ENCODE data around the gene RAD51B.

RAD51B gene

DNA sequence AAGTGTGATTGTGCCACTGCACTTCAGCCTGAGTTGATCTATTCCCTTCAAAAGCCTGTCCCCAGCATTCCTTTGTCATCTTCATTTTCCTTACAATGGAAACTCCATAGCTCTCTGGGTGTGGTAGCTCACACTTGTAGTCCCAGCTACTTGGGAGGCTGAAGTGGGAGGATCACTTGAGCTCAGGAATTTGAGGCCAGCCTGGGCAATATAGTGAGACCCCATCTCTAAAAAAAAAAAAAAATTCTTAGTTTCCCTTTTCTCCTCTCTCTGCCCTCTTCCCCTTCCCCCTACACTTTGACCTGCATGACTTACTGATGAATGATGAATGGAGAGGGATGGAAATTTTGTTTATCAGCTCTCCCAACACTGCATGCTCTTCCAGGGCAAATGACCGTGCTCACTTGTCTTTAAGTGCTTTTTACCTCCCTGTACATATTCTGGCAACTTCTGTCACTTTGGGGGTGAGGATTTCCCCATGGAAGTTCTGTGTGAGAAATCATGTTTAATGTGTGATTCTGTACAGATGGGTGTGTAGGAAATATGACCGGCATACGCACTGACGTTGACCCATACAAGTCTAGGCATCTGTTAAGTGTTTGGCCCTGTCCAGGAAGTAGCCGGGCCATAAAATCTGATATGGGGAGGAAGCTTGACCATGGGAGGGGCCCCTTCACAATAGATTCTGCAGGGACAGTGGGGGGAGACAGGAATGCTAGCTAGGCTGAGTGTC lies 907.9 kb downstream of the RAD51B start:
- no peak for DNase-seq

DNA sequence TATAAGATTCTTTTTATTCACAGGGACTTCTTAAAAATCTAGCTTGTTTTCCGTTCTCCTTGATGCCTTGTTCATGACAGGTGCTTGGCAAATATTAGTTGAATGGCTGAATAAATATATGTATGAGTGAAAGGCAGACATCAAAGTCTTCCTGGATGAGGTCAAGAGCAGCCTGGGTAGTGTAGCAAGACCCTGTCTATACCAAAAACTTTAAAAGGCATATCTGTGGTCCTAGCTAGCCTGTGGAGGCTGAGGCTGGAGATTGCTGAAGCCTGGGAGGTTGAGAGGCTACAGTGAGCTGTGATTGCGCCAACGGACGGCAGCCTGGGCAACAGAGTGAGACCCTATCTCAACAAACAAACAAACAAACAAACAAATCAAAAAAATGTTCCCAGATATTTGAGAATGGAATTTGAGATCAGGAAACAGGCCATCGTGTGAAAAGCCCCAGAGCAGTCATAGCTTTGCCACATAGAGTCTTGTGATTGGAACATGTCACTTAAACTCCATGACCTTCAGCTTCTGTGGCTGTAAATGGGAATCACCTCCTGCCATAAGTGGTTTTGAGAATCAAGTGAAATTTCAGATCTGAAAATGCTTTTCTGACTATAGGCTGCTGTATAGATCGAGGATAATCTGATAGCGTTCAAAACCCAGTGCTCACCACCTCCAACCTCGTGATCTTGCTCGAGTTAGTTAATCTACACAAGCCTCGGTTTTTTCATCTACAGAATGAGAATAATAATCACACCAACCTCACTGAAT lies 908.9 kb downstream of the RAD51B start:
- no peak for DNase-seq

DNA sequence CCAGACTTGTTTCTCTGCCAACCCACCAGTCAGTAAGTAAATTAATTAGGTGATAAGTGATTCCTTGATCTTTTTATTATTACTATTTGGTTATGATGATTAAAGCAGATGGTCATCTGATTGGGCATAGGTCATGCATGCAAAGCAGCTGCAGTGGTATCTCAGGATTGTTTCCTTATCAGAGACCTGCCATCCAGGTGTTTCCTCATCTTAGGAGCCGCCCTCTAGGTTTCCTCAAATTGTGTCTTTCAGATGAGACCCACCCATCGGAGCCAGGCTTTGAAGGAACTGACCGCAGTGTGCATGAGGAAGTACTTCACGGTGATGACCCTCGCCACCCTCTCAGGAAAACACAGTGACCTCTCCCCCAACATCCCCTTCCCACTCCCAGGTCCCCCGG lies 910.0 kb downstream of the RAD51B start:
- DNase-seq, result no peak

DNA sequence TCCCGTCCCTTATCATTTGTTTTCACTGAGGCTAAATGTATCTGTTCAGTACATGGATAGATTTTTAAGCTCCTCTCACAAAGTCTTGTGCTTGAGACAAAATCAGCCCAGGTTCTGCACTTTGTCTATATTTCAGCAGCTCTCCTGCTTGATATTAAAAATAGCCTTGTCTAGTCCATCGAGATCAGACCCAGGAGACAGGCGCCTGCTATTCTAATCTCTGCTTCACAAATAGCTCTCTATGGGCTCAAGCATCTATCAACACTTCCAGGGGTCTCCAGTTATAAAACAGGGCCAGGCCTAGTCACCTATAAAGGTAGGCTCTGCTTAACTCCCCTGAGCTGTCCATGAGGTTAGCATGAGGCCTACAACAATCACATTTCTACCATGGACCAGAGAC lies 910.8 kb downstream of the RAD51B start:
- DNase-seq, result no peak

DNA sequence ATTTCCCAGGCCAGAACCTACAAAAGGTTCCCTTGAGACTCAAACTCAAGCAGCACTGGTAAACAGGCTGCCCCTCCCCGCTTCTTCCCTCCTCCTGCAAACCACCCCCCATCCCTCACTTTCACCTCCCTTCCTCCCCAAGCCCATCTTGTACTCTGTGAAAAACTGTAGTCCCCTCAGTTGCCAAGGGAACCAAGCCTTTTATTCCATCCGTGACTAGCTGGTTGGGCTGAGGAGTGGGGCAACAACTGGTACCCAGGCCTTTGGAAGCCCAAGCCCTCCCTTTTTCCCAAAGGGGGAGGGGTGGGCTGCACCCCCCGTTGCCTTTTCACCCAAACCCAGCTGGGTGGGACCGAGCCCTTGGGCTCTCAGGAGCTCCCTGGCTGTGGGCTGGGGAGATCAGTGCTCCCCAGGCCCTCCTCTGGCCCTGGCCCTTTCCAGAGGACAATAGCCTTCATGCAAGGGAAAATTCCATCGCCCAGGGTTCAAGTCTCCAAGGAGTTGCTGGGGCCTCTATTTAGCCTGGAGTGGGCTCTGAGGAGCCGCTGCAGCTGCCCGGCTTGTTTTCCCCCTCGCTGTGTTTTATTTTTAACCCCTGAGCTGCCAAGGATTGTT lies 911.3 kb downstream of the RAD51B start:
- DNase-seq, result no peak

DNA sequence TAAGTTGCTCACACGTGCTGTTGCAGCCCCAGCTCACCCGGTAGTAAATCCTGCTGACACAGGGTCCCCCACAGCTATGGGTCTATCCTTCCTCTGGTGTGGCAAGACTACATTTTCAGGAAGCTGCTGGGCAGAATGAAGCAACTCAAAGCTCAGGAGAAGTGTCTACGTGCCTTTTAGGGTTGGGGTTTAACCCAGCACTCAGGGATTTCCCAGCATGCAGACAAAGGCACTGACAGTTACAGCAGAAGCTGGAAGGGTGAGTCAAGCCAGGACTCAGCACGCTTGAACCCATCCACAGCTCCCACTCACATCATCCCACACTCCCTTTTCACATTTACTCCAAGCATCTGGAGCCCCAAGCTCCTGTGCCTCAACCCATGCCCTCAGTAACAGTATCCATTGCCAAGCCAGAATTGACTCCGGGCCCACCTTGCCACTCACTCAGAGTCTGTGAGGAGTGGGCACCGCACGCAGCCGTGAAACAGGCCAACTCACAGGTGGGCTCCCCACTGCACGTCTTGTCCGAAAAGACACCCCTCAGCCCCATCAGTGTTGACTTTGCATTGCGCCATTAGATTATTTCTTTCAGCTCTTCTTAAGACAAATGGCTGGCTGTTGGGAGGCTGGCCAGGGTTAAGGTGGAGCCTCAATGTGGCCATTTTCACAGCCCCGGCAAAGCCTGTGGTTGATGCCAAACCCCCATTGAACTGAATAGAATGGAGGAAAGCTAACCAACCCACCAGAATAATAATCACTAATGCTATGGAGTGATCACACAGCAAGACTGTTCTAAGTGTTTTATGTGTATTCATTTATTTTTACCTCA lies 913.7 kb downstream of the RAD51B start:
- peak; percentile 92 to 94 for DNase-seq

DNA sequence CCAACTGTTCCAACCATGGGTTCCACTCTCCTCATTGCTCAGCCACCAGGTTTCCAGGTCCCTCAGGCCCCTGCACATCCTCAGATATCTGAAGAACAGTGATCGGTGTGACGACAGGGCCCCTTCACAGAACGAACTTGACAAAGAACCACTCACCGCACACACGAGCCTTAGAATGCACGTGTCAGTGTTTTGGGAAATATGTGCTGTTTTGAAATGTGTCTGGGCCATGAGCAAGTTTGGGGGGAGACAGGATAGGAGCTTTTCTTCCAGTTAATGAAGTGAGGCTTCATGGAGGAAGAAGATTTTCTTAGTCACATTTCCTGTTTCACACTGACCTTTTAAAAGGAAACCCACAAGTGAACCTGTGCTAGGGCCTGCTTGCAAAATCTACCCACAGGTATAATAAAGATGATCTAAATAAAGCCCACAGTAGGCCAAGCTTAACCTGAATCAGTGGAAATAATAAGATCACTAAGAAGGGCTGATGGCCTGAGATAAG lies 914.7 kb downstream of the RAD51B start:
- DNase-seq, result peak; percentile 51 to 70

DNA sequence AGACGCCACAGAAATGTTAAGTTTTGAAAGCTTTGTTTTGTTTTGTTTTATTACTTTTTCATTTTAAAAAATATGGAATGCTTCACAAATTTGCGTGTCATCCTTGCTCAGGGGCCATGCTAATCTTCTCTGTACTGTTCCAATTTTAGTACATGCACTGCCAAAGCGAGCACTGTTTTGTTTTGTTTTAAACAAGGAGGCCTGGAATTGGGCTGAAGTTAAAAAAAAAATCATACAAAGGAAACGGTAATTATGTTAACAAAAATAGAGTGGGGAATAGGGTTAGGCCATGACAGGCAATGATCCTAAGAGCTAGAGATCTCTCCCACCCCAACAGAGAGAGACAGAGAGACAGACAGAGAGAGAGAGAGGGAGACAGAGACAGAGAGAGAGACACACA lies 916.3 kb downstream of the RAD51B start:
- no peak for DNase-seq

DNA sequence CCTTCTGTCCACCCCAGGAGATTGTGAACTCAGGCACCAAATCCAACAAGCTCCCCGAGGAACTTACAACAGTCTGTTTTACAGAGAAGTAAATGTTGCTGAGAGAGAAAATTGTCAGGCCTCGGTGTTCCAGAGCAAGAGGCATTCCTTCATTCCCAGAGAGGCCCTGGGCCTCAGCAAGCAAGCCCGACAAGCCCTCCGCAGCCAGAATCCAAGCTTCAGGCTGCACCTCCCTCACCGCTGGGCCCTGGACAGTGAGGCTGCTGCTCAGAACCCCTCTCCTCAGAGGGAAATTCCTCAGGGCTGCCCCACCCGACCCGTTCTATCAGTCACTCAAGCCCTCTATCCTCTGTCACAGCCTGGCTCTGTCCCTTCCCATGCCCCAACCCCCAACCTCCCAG lies 916.9 kb downstream of the RAD51B start:
- DNase-seq, result no peak

DNA sequence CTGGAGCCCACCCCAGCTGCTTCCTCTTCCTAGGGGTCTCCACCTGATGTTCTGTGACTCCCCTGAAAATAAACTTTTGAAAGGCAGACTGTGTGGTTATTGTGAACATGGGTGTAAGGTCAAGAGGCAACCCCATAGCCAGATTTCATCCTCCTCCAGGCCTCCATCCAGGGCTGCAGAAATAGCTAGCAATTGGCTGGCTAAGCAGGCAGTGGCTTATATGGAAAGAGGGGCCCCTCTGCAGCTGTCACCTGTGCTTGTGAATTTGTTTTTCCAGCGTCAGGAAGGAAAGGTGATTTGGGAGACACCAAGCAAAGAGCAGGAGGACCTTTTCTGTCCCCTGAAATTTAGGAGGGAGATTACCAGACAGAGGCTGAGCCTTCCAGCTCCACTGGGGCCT lies 917.5 kb downstream of the RAD51B start:
- DNase-seq, result no peak

DNA sequence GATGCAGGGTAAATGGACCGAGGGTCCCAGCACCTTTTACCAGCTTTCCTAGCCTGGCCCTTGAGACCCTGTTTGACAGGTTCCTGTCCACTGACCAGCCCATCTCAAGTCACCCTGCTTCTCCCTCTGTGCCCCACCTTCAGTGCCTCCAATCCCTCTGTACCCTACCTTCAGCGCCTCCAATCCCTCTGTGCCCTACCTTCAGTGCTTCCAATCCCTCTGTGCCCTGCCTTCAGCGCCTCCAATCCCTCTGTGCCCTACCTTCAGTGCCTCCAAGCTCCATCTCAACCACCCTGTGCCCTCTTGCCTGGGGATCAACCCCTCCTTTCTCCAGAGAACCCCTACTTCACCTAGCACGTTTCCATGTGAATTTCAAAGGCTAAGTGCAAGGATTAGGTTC lies 919.0 kb downstream of the RAD51B start:
- no peak for DNase-seq

DNA sequence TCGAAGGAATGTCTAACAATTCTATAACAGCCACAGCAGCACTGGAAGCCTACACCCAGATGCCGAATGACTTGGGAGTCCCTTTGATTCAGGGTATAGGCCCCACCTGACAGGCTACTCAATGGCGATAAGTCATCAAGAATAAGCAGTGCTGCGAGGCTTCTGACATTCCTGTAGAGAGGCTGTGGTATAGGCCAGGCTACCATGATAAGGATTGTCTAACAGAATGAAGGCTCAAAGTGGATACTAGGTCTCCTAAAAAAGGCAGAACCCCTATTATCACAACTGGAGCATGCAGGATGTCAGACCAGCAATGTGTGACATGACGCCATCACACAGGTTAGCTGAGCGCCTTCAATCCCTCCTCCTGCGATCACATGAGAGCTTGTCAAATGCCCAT lies 920.1 kb downstream of the RAD51B start:
- DNase-seq, result no peak

DNA sequence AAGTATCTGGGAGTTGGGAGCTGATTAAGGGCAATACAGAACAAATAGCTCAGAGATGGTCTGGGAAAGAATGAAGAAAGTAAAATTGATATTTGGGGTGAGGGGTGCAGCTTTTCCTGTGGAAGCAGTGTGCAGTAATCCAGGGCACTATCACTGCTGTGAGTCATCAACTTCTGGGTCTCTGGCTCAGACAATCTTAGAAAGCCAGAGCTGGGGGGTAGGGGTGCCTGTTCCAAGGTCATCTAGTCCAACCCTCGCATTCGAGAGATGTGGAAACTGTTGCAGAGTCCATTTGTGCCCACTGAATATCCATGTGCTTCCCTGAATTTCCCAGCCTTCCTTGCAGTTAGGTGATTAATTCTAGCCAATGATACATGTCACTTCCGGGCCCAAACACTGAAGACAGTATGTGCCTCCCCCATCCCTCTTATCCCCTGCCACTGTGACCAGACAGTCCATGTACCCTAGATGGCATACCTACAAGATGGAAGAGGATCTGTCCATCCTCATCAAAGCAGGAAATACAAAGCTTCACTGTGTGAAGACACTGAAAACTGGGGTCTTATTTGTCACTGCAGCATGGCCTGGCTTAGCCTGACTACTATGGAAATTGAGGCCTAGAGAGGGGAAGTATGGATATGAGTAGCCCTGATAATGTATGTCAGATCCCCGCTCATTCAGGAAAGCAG lies 921.4 kb downstream of the RAD51B start:
- DNase-seq, result no peak

DNA sequence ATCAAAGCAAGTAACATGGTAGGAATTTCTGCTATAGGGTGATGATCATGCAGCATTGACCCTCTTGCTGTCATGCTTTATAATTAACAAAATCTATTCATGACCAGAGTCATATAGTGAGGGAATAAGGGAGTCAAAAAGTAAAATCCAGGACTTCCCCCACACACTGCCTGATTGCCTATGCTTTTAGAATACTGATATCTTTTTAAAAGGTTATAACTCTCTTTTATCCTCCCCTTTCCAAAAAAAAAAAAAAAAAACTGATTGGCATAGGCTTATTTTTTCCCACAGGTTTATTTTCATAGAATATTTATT lies 921.9 kb downstream of the RAD51B start:
- DNase-seq, result no peak

DNA sequence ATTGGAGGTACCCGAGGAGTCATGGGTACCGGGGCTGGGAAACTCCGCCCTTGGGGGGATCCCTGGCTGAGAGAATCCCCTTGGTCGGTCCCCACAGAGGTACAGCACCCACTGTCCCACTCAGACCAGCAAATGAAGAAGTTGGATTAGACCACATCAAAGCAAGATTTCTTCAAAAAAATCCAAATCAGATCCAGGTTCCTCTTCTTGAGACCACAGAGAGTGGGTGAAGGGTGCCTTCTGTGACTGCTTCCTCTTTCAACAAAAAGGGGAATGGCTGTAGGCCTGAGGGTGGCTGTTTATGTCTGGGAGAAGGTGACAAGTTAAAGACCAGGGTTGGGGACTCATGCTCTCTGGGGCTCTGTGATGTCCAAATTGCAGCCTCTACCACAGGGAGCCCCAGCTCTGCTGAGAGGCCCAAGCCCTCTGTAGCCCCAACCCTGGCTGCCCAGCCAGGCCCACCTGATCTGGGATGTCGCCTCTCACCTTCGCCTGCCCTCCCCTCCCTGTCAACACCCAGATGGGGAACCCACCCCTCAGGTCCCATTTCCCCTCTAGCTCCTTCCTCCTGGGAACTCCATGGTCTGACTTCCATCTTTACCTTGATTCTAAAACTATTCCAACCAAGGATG lies 922.4 kb downstream of the RAD51B start:
- DNase-seq, result peak; percentile 97 to 98

DNA sequence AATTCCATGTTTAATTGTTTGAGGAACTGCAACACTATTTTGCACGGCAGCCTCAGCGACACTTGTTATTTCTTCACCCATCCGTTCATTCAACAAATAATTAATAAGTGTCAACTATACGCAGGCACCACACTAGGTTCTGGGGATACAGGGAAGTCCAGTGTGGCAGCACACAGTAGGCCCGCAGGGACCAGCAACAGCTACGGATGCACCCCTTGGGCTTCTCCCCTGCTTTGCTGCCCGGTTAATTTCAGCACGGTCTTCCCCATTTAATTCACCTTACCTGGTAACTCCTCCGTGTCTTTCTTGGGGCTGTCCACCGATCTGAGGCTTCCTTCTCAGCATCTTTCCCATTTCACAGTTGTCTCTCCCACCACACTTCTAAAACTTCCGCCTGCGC lies 925.0 kb downstream of the RAD51B start:
- DNase-seq, result no peak

DNA sequence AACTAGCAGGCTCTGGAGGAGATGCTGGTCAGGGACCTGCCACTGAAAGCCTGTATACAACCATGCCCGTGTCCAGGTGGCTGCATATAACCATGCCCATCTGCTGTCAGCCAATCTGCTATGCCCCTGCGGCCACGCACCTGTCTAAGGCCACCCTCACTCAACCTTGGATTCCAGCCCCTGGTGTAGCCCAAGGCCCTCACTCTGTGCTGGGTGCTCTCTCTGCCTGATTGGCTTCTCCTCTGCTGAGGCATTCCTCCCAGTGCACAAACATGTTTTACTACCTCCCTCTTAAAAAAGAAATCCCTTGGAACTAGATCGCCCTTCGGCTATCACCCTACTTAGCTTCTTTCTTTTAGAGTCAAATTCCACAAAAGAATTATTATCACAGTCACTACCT lies 927.8 kb downstream of the RAD51B start:
- no peak for DNase-seq

DNA sequence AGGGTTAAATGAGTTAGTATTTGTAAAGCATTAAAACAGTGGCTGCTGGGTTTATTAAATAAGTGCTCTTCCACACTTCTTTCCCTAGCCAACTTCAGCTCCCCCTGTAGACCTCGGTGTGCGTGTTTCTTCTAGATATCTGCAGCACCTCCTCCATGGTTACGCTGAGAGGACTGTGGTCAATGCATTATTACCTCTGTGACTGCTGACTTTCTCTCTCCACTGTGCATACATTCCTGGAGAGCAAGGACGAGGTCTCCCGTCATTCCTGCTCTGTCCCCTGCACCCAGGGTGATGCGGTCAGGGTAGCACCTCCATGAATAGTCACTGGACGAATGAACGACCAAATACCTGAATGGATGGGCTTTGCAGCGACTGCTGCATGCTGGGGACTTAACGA lies 928.7 kb downstream of the RAD51B start:
- DNase-seq, result no peak

DNA sequence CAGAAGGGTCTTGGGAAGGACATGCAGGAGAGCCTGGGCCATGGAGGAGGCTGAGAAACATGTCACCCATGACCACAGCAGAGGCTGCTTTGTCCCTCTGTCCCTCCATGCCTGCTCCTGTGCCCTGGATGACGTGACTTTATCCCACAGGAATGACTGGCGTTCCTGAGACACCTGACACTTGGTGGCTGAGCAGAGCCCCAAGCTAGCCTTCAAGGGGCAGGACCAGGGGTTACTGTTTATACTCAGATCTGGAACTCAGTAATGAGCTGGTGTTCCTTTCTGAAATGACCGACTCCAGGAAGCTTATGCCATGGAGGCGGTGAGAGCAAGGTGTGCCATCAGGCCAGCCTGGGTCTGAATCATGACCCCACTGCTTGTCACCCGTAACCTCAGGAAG lies 929.1 kb downstream of the RAD51B start:
- no peak for DNase-seq

DNA sequence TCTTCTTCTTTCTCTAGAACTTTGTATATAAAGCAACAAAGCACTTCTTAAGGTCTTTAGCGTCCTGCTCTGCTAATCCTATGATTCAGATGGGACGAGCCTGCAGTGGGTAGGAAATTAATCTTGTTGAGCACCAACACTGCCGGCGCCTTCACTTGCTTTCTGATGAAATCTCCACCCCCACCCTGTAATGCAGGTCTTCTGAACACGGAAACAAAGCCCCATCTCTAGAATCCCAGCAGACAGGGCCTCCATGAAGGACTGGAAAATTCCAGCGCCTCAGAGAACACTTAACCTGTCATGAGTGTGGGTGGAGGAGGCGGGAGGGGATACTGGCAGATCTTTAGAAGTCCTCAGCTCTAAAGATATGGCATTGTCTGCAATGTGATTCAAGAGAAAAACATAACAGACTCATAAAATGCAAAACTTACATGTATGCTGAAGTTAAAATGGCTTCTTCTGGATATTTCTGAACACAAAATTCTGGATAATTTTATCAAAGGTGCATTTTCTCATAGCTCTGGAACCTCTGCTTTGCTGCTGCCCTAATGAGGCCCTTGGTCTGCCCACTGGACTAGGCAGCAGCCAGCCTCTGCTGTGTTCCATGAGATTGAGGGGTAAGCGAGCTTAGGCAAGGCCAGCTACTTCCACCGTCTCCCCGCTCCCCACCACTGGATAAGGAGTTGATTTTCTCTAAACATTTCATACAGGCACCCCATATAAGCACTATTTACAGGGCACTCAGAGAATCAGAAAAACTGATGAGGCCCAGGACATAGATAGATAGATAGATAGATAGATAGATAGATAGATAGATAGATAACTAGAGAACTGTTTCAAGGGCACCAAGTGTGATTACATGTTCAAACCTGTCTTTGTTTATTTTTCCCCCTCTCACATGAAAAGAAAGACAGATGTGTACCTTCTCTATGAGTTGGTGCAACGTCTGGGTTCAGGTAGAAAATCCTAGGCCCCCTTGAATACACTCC lies 930.2 kb downstream of the RAD51B start:
- no peak for DNase-seq
